IMR-90 (cell line): ENCODE data around the gene SLC41A1. TPM values are rescaled to one million over a fixed set of nuclear protein-coding genes. Genes with fewer than 3 reads are reported as not detected.

Experiments
- ATAC-seq: fragments of 200-7000 bp; cut with Tn5 transposase; 2 replicates; pipeline ENCODE4 v1.9.1; 2020; ENCODE audit warnings: low read depth, mild to moderate bottlenecking, moderate library complexity
- BruUV-seq: library from RNA; stranded (reverse); fragments of 400-500 nt; replicated peaks from 2 replicates; lab custom pipeline; 2021; lab: Mats Ljungman, UMichigan
- CTCF ChIA-PET: fragments of 300-600 bp; formaldehyde crosslinking; extraction: SDS; loops from one replicate; lab custom pipeline; 2021; ENCODE audit warnings: antibody characterized with exemption; lab: Yijun Ruan, JAX
- POLR2A ChIA-PET: fragments of 300-600 bp; sonication (Branson Sonifier 250); formaldehyde crosslinking; loops from one replicate; lab custom pipeline; 2022; ENCODE audit warnings: antibody characterized with exemption; ENCODE audit not compliant: unreplicated experiment; lab: Charles Lee
- DNase-seq: peaks from one replicate; pipeline ENCODE4 v3.0.0; 2013
- H2AFZ ChIP-seq: replicated peaks from 2 replicates; pipeline ENCODE3; 2013; ENCODE audit warnings: low read length, mild to moderate bottlenecking; ENCODE audit not compliant: poor library complexity
- H2AK5ac ChIP-seq: 2 replicates; pipeline ENCODE4 v1.6.1; 2013; ENCODE audit warnings: low read depth, low read length, inconsistent platforms
- H2AK9ac ChIP-seq: replicated peaks from 2 replicates; pipeline ENCODE3; 2013; ENCODE audit warnings: mild to moderate bottlenecking, low read depth, low read length, moderate library complexity; ENCODE audit not compliant: poor library complexity
- H2BK120ac ChIP-seq: 2 replicates; pipeline ENCODE4 v1.6.1; 2013; ENCODE audit warnings: low read depth, low read length, inconsistent platforms
- H2BK15ac ChIP-seq: 3 replicates; pipeline ENCODE4 v1.6.1; 2013; ENCODE audit warnings: low read depth, low read length, inconsistent platforms
- H2BK20ac ChIP-seq: 2 replicates; pipeline ENCODE4 v1.6.1; 2013; ENCODE audit warnings: low read depth, mild to moderate bottlenecking, inconsistent platforms, low read length, moderate library complexity
- H2BK5ac ChIP-seq: 2 replicates; pipeline ENCODE4 v1.6.1; 2013; ENCODE audit warnings: mild to moderate bottlenecking, low read depth, low read length, inconsistent platforms; ENCODE audit not compliant: poor library complexity, severe bottlenecking
- H3K14ac ChIP-seq: replicated peaks from 2 replicates; pipeline ENCODE4 v1.6.1; 2013; ENCODE audit warnings: low read depth, low read length, inconsistent platforms
- H3K18ac ChIP-seq: 2 replicates; pipeline ENCODE4 v1.6.1; 2013; ENCODE audit warnings: low read depth, low read length, control low read depth
- H3K23ac ChIP-seq: 2 replicates; pipeline ENCODE4 v1.6.1; 2013; ENCODE audit warnings: low read depth, low read length, inconsistent platforms
- H3K27ac ChIP-seq: 2 replicates; pipeline ENCODE4 v1.5.1; 2013; ENCODE audit warnings: mild to moderate bottlenecking, control low read depth, low read length; ENCODE audit not compliant: insufficient read depth
- H3K27me3 ChIP-seq: 2 replicates; pipeline ENCODE4 v1.6.1; 2013; ENCODE audit warnings: low read length; ENCODE audit not compliant: control insufficient read depth, insufficient read depth
- H3K36me3 ChIP-seq: 2 replicates; pipeline ENCODE4 v1.6.1; 2013; ENCODE audit warnings: low read length, mixed read lengths; ENCODE audit not compliant: control insufficient read depth, insufficient read depth
- H3K4ac ChIP-seq: 2 replicates; pipeline ENCODE4 v1.6.1; 2013; ENCODE audit warnings: low read depth, low read length, inconsistent platforms
- H3K4me1 ChIP-seq: 2 replicates; pipeline ENCODE4 v1.6.1; 2013; ENCODE audit warnings: low read length, mixed read lengths; ENCODE audit not compliant: control insufficient read depth, insufficient read depth
- H3K4me2 ChIP-seq: 2 replicates; pipeline ENCODE4 v1.6.1; 2013; ENCODE audit warnings: low read depth, mild to moderate bottlenecking, control low read depth, low read length, moderate library complexity
- H3K4me3 ChIP-seq: 2 replicates; pipeline ENCODE4 v1.5.1; 2013; ENCODE audit warnings: low read depth, mild to moderate bottlenecking, control low read depth, low read length, moderate library complexity; ENCODE audit not compliant: insufficient read depth
- H3K56ac ChIP-seq: 2 replicates; pipeline ENCODE4 v1.6.1; 2013; ENCODE audit warnings: low read length, inconsistent platforms; ENCODE audit not compliant: insufficient read depth; ENCODE audit errors: extremely low read depth
- H3K79me1 ChIP-seq, 2 experiments: 2 replicates each; pipeline ENCODE4 v1.6.1; 2013; ENCODE audit warnings: low read length in 2 of 2, inconsistent platforms in 1 of 2, low read depth in 1 of 2
- H3K9ac ChIP-seq: 2 replicates; pipeline ENCODE4 v1.6.1; 2013; ENCODE audit warnings: low read depth, low read length, control low read depth
- H3K9me1 ChIP-seq: 2 replicates; pipeline ENCODE4 v1.6.1; 2013; ENCODE audit warnings: low read length, inconsistent platforms; ENCODE audit not compliant: insufficient read depth
- H3K9me3 ChIP-seq: 2 replicates; pipeline ENCODE4 v1.6.1; 2013; ENCODE audit warnings: low read length; ENCODE audit not compliant: control insufficient read depth, insufficient read depth
- H4K20me1 ChIP-seq: 2 replicates; pipeline ENCODE4 v1.6.1; 2013; ENCODE audit warnings: low read length, inconsistent platforms; ENCODE audit not compliant: insufficient read depth
- H4K5ac ChIP-seq: 2 replicates; pipeline ENCODE4 v1.6.1; 2013; ENCODE audit warnings: mild to moderate bottlenecking, low read depth, low read length, control low read depth
- H4K8ac ChIP-seq, 2 experiments: 2 replicates each; pipeline ENCODE4 v1.6.1; 2013; ENCODE audit warnings: low read depth in 2 of 2, low read length in 2 of 2, control low read depth in 1 of 2, inconsistent platforms in 1 of 2
- H4K91ac ChIP-seq: 2 replicates; pipeline ENCODE4 v1.6.1; 2013; ENCODE audit warnings: low read depth, low read length, inconsistent platforms; ENCODE audit not compliant: insufficient read depth
- FOS ChIP-seq: fragments of 150-350 bp; IDR thresholded peaks from 2 replicates; pipeline ENCODE4 v1.6.1; 2016; ENCODE audit warnings: low read depth, low read length
- RFX5 ChIP-seq: IDR thresholded peaks from 2 replicates; pipeline ENCODE4 v1.8.0; 2012; ENCODE audit warnings: low read depth, mild to moderate bottlenecking, low read length, moderate library complexity
- SMC3 ChIP-seq: fragments of 150-350 bp; IDR thresholded peaks from 2 replicates; pipeline ENCODE4 v1.6.1; 2016; ENCODE audit warnings: low read depth, mild to moderate bottlenecking, antibody characterized with exemption, low read length, moderate library complexity
- WGBS, 2 experiments: methylation state at CpG; one replicate each; pipeline versions ENCODE4 v1.1.5 to v1.1.7; 2013; ENCODE audit warnings: missing lambda C conversion rate in 2 of 2; ENCODE audit not compliant: insufficient read length in 1 of 2; ENCODE audit errors: extremely low coverage in 2 of 2; 5-methylcytosine and 5-hydroxymethylcytosine counted together
- dilution Hi-C: fragments of 300-500 bp; cut with HindIII; formaldehyde crosslinking; loops from one replicate; pipeline ENCODE4 v1.14.3; 2018; ENCODE audit warnings: low sequenced_read_pairs; ENCODE audit not compliant: unreplicated experiment
- in situ Hi-C: fragments of 300-500 bp; cut with MboI; formaldehyde crosslinking; loops from 3 replicates; pipeline ENCODE4 v1.14.3; 2019; ENCODE audit warnings: low sequenced_read_pairs, inconsistent platforms, mixed read lengths
- intact Hi-C: fragments of 100-400 bp; cut with micrococcal nuclease; formaldehyde crosslinking; loops from 2 replicates; pipeline ENCODE4 v1.10.0; 2022
- polyA plus RNA-seq, 3 experiments: library from polyadenylated mRNA; depleted of rRNA; stranded (reverse); fragments of >200 nt; gene quantifications; 2 replicates each; pipeline ENCODE4 v1.2.3, GENCODE V29; 2012; ENCODE audit warnings: low replicate concordance in 1 of 3
- total RNA-seq: library from RNA; depleted of rRNA; stranded (reverse); fragments of >200 nt; gene quantifications from 2 replicates; pipeline ENCODE4 v1.2.3, GENCODE V29; 2012

SLC41A1 gene
- total and polyA plus RNA-seq, 2 of the 4 experiments (the other 2 are of a cell fraction), result 6.3 to 26.3 TPM

DNA sequence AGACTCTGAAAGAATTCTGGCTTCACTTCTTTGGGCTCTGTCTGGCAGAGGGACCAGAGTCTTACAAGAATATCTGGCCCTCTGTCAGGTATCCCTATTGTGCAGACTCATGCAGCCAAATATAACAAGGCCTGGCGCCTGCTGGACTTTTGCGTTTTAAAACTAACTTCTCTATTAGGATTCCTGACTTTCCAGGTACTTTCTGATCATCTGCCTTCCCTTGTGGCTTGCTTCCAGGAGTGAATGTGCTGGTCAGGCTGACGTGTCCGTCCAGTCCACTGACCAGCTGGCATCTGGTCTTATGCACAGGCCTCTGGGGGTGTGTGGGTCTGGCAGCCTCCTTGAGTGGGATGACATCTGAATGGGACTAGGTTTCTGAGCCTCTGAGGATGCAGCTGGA, 29.1 kb downstream of the SLC41A1 start:
- H3K4me2 ChIP-seq, result no peak overlapping the region
- H2BK20ac ChIP-seq, result no peak overlapping the region
- no peak overlapping the region for H3K4ac ChIP-seq
- H2BK120ac ChIP-seq, result no peak overlapping the region
- no peak overlapping the region for H3K23ac ChIP-seq
- H4K8ac ChIP-seq, result no peak overlapping the region
- H4K91ac ChIP-seq, result no peak overlapping the region
- no peaks in the 10 kb centered on the region for H3K36me3 ChIP-seq
- H2AFZ ChIP-seq, result no peak overlapping the region
- in situ Hi-C loops, result no loop called here
- intact Hi-C loops, result no loop called here
- peak; percentile 48 for DNase-seq
- TF ChIP-seq SMC3, result no peak
- TF ChIP-seq FOS, result no peak
- no peak for TF ChIP-seq RFX5
- no peaks in the 10 kb centered on the region for H4K20me1 ChIP-seq
- ATAC-seq, result no peak
- dilution Hi-C loops, result no loop called here
- no peak overlapping the region for H3K4me3 ChIP-seq
- ChIA-PET POLR2A (no interaction called here), CTCF (no interaction called here)
- no peak overlapping the region for H2AK9ac ChIP-seq
- H3K27me3 ChIP-seq, result peaks cover 2% of the 10 kb centered on the region
- H3K27ac ChIP-seq, result no peak overlapping the region
- H3K4me1 ChIP-seq, result no peaks in the 10 kb centered on the region
- H3K79me1 ChIP-seq, result no peaks in the 10 kb centered on the region
- H3K9me1 ChIP-seq, result peaks cover 3% of the 10 kb centered on the region; the same call in 1 of the 2 replicates
- no peaks in the 10 kb centered on the region for H3K9me3 ChIP-seq
- no peak overlapping the region for H4K5ac ChIP-seq
- no peak overlapping the region for H2BK15ac ChIP-seq
- no peak overlapping the region for H3K9ac ChIP-seq
- H2BK5ac ChIP-seq, result no peak overlapping the region
- H3K56ac ChIP-seq, result no peak overlapping the region
- H2AK5ac ChIP-seq, result no peak overlapping the region
- no TSS peak for BruUV-seq
- WGBS, 2 experiments, result 100% methylated on average over 2 of the region's 4 CpGs; no CpG with 5 or more reads in 1 of the 2 experiments
- no peak overlapping the region for H3K18ac ChIP-seq
- no peak overlapping the region for H3K14ac ChIP-seq
